Stimulated activated CD4-positive, alpha-beta T cell treated with anti-CD3 and anti-CD28 coated beads, Interleukin-15, amount 100 ng/mL, for 24 hours (primary cell): ENCODE data around the gene RPS6KC1.
"Not testable (repeated sequence)": the region's sequence is repeated elsewhere in the genome, so short reads cannot be mapped to it uniquely, and the experiment has no call there.

ENCODE experiments used
- DNase-seq: peaks from one replicate; pipeline ENCODE4 v3.0.0-alpha.2; 2020

The RPS6KC1 gene, protein sequence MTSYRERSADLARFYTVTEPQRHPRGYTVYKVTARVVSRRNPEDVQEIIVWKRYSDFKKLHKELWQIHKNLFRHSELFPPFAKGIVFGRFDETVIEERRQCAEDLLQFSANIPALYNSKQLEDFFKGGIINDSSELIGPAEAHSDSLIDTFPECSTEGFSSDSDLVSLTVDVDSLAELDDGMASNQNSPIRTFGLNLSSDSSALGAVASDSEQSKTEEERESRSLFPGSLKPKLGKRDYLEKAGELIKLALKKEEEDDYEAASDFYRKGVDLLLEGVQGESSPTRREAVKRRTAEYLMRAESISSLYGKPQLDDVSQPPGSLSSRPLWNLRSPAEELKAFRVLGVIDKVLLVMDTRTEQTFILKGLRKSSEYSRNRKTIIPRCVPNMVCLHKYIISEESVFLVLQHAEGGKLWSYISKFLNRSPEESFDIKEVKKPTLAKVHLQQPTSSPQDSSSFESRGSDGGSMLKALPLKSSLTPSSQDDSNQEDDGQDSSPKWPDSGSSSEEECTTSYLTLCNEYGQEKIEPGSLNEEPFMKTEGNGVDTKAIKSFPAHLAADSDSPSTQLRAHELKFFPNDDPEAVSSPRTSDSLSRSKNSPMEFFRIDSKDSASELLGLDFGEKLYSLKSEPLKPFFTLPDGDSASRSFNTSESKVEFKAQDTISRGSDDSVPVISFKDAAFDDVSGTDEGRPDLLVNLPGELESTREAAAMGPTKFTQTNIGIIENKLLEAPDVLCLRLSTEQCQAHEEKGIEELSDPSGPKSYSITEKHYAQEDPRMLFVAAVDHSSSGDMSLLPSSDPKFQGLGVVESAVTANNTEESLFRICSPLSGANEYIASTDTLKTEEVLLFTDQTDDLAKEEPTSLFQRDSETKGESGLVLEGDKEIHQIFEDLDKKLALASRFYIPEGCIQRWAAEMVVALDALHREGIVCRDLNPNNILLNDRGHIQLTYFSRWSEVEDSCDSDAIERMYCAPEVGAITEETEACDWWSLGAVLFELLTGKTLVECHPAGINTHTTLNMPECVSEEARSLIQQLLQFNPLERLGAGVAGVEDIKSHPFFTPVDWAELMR

DNA sequence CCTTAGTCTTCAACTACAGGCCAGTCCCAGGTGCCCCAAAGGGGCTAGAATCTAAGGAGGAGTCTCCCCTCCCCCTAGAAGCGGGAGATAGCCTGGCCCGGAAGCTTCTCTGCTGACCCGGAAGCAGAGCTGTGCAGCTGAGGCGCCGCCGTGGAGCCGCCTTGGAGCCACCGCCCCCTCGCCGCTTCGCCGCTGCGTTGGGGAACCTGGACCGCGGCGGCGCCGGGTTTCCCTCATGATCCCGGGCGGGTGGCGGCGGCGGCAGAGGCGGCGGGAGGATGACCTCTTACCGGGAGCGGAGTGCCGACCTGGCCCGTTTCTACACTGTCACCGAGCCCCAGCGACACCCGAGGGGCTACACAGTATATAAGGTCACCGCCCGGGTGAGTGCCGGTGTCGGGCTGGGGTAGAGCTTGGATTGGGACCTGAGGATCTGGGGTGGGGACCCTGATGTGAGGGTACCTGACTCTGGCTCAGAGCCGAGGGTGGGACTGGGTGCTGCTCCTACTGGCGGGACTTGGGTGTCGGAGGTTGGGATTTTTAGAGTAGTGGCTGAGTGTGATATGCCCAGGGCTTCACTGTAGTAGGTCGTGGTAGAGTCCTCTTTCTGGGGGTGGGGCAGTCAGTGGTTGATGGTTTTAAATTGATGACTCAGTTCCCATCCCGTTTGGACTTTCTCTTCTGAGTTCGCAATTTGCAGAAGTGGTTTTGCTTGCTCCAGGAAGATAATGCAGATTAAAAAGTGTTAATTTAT lies at the start of gene RPS6KC1:
Gene RPS6KC1, plus strand, starts transcription at position 115 of the 754 bp plus-strand sequence. Its CDS starts 164 bp downstream, at position 279.
- peak; percentile 91 for DNase-seq

DNA sequence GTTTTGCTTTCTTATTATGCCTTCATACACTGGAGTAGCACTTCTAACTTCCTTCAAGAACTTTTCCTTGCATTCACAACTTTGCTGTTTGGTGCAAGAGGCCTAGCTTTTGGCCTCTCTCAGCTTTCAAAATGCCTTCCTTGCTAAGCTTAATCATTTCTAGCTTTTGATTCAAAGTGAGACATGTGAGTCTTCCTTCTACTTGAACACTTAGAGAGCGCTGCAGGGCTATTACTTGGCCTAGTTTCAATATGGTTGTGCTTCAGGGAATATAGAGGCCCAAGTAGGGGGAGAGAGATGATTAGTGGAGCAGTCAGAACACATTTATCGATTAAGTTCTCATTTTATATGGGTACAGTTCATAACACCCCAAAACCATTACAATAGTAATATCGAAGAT lies 47.8 kb upstream of the RPS6KC1 start:
- peak; percentile 18 for DNase-seq

DNA sequence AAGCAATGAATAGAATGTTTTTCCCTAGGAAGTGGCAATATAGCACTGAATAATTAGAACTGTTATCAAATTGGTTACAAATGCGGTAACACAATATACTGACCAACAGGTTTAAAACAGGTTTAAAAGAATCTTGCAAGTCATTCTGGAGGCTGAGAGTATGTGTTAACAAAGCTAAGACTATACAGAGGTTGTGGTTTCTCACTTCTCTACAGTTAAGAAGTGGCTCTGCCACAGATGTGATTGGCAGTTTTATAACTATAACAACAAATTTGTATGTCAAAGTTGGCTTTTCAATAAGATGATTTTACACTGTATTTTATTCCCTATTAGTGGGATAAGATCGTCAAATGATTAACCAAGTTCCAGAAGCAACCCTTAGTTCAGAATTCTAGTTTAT lies 42.5 kb upstream of the RPS6KC1 start:
- no peak for DNase-seq

DNA sequence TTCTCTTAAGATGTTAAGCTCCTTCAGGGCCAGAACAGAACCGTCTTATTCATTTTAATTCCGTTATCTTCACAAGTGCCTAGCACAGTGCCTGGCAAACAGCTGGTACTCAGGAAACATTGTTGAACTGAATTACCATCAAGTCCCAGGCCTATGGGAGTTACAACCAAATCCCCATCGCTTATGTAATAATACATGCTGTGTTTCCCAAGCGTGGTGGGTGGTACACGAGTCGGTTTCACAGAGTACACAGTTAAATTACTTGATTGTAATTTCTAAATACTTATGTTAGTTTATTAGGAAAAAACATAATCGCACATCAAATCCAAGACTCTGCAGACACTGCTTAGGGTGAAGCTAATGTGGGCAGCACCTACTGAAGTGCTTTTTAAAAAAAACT lies 36.4 kb upstream of the RPS6KC1 start:
- DNase-seq = peak; percentile 14

DNA sequence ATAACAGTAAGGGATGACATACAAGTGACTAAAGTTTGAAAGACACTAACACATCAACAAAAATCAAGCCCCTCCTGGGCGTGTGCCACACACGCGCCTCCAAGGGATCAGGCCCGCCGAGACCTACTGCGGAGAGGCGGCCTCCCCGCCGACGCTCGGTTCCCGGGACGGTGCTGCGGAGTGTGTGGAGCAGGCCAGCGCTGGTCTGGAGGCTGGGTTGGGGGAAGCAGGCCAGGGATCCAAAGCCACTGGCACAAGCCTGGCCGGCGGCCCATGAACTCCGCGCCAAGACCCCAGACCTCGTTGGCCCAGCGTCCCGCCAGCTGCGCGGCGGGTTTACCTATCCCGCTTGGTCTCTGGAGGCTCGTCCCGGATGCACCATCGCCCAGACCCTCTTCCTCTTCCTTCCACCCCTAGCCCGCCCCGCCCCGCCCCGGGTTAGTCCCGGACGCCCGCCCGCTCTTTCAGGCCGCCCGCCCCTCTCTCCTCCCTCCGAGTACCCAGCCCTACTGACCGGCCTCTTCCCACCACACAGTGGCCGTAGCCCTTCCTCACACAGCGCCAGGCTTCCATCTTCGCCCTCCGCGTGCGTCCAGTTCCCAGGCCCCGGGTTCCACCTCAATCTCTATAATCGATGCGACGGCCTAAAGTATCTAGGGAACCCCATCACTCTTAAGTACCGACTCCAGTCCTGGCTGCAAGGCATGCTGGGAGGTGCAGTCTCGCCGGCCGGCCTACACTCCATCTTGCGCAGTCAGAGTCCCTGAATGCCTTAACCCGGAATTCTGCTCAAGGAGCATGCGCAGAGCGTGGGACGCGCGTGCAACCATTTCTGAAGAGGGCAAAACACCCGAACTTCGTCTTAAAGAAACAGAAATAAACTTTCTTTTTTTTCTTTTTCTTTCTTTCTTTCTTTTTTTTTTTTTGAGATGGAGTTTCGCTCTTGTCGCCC lies 35.7 kb upstream of the RPS6KC1 start, which contains the start of gene ANGEL2:
Gene ANGEL2, minus strand, starts transcription at position 769 of the 952 bp plus-strand sequence. Its CDS starts 196 bp downstream, at position 573.
- DNase-seq = peak; percentile 96

DNA sequence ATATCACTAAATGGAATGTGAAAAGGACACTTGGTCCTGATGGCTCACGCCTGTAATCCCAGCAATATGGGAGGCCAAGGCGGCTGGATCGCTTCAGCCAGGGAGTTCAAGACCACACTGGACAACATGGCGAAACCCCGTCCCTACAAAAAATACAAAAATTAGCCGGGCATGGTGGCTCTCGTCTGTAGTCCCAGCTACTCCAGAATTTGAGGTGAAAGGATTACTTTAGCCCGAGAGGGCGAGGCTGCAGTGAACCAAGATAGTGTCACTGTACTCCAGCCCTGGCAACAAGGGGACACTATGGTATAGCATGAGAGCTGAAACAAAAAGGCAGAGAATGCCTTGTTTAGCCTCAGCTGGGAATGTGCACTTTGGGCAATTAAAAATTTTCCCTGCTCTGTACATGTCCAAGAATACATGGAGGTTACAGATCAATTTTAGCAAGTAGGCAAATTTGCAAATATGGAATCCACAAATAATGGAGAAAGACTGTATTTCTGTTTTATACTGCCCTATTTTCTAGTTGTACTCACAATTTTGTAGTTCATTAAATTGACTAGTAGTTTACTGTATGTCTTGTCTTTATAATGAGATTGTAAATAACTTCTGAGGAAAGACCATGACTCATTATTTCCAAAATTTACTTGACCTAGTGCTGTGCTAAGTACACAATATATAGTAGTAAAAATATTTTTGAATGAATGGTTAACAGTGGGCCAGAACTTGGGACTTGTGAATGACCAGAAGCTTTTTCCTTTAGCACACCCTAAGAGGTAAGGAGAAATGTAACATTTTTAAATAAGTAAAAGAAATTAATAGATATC lies 33.4 kb upstream of the RPS6KC1 start:
- no peak for DNase-seq

DNA sequence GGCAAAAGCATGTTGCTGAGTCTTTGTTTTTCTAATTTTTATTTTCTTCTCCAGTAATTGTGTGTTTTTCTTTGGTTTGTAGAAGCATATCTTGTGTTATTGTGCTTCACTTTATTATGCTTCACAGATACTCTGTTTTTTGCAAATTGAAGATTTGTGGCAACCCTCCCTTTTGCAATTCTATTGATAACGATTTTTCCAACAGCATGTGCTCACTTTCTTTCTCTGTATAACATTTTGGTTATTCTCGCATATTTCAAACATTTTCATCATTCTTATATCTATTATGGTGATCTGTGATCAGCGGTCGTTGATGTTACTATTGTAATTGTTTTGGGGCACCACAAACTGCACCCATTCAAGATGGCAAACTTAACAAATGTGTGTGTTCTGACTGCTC lies 31.6 kb upstream of the RPS6KC1 start:
- DNase-seq = no peak

DNA sequence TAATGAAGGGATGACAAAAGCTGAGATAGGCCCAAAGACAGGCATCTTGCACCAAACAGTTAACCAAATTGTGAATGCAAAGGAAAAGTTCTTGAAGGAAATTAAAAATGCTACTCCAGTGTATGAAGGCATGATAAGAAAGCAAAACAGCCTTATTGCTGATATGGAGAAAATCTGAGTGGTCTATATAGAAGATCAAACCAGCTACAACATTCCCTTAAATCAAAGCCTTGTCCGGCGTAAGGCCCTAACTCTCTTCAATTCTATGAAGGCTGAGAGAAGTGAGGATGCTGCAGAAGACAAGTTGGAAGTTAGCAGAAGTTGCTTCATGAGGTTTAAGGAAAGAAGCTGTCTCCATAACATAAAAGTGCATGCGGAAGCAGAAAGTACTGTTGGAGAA lies 31.0 kb upstream of the RPS6KC1 start:
- no peak for DNase-seq

DNA sequence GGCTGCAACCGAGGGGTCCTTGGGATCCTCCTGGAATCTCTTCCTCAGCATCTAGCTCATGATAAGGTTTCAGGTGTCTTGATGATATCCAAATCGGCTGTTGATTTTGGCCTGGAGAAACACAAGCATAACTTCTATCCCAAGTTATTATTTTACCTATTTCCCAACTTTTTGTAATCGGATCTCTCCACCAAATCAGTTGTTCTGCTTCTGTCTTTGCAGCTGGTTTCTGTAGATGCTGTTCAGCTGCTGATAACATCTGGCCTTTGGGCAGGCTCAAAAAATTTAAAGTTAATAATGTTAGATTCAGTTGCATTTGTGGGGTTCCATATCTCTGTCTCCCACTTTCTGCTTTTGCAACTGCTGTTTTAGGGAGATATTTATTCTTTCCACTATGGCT lies 24.0 kb upstream of the RPS6KC1 start:
- not testable (repeated sequence) for DNase-seq

DNA sequence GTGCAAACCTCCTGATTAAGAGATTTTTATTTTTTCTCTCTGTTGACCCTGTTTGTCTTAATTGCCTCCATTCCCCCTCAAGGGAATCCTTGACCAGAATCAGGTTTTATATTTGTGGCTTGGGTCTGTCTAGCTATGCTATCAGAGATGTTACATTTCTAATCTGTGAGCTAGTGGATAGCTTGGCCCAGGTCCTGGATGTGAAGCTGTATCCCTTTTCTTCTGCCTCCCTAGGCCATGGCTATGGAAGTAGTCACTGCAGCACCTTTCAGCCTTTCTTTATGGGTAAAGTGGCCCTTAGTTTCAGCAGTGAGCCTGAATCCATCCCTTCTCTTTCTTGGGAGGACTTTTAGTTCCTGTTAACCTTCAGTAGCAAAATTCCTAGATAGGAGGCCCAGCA lies 18.4 kb upstream of the RPS6KC1 start:
- no peak for DNase-seq

DNA sequence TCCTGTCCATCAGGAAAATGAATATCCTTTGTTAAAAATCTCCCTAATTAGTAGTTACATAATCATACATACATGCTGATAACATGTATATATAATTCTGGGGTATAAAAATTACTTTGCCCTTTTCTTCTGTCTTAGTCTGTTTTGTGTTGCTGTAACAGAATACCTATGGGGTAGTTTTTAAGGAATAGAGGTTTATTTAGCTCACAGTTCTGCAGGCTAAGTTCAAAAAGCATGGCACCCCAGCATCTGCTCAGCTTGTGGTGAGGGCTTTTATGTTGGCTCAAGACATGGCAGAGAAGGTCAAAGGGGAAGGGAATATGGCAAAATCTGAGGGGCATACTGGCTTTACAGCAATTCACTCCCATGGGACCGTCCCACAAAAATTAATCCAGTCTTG lies 16.3 kb upstream of the RPS6KC1 start:
- no peak for DNase-seq

DNA sequence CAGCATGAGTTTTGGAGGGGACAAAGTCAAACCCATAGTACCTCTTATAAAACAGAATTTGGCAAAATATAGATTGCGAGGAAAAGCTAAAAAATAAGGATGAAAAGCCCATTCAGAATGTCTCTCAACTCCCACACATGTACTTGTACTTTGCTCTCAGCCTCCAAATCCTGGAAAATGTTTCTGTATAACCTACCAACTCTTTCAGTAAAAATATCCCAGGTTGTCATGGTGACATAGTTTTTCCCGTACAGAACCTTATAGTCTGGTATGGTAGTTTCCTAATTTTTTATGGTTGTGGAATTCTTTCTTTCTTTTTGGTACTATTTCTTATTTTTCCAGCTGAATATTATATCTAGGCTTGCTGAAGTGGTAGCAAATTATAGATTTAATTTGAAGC lies 15.5 kb upstream of the RPS6KC1 start:
- no peak for DNase-seq

DNA sequence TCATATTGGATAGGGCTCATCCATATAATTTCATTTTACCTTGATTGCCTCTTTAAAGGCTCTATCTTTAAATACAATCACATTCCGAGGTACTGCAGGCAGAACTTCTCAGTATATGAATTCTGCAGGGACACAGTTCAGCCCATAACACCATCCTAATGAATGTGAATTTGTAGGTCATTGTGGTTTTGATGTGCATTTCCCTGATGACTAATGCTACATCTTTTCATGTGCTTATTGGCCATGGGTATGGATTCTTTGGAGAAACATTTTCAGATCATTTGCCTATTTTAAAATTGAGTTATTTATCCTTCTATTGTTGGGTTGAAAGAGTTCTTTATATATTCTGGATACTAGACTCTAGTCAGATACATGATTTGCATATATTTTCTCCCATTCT lies 9.6 kb upstream of the RPS6KC1 start:
- no peak for DNase-seq

DNA sequence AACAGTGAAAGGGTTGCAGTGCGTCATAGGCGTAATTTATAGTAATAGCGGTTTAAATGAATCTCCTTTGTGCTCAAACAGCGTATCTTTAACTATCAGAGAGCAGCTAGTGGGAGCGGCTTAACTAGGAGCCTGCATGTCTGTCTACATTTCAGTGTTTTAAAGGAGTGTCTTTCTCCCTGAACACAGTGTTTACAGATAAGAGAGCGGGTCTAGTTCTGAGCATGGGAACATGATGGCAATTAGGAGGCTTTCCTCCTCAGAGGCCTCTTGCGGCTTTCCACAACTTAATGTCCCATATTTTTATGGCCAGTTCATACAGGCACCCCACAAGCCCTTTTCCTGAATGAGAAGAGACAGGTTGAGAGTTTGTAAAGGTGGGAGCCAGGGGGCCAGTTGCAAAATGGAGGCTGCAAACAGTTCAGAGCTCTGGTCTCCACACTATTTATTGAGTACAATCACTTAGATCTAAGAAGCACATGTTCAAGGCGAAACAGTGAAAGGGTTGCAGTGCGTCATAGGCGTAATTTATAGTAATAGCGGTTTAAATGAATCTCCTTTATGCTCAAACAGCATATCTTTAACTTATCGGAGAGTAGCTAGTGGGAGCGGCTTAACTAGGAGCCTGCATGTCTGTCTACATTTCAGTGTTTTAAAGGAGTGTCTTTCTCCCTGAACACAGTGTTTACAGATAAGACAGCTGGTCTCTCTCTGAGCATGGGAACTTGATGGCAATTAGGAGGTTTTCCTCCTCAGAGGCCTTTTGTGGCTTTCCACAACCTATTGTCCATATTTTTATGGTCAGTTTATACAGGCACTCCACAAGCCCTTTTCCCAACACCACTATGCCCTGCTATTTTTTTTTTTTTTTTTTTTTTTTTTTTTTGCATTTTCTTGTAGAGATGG lies 5.5 kb upstream of the RPS6KC1 start:
- not testable (repeated sequence) for DNase-seq

DNA sequence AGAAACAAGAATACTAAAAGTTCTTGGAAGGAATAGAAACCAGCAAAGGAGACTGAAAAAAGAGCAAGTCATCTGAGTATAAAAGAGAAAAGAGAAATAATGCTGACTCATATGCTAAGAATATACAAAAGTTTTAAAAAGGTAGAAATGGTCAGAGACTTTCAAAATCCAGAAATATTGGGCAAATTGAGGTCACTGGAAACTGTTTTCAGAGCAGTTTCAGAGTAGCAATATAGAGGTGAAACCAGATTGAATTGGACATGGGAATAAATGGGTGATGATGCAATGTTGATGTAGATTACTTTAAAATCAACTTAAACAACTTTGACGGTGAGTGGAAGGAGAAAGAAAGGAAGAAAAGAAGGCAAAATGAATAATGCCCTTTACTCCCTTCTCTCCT lies 1.8 kb upstream of the RPS6KC1 start:
- no peak for DNase-seq

DNA sequence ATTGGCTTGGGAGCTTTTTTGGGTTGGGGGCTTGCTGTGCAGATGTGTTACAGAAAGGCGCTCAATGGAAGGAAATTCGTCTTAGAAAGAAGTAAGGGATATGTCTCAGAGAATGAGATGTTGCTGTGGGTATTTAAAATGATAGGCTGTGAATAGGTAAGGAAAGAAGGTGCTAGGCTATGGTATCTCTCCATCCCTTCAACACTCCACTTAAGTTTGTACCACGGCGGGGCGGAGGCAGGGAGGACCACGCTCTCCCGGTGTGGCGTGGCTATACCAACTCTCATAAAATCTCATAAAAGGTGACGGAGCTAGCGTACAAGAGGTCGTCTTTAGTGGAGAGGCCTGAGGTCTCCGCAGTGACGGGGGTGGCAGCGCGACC lies 305 bp upstream of the RPS6KC1 start:
- no peak for DNase-seq

DNA sequence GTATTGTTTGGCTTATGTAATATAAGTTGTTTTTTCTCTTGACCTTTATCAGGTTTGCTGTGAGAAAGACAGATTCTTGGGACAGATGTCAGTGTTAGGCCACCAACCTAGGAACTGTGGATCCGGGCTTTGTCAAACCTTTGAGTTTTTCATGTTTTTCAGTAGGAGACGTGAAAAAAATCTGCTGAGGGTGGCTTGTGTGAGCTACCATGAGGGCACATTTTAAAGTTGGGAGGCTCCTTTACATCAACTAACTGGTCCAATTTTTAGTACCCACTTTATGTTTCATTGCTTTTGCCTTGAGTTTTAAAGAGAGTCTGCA lies 801 bp downstream of the RPS6KC1 start:
- no peak for DNase-seq

DNA sequence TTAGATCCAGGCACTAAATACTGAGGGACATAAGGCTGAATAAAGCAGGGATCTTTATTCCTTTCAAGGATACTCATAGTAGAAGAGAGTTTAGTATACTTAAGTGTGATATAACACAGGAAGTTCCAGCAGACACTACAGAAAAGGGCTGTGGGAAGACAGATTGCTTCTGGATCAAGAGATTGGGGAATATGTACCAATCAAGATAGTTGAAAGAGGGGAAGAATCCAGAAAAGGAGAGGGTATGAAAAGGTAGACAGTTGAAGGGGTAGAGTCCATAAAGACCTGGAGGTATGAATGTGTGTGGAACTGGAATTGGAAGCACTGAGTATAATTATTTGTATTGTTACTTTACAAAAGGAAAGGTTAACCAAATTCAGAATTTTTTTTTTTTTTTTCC lies 2.4 kb downstream of the RPS6KC1 start:
- DNase-seq = no peak

DNA sequence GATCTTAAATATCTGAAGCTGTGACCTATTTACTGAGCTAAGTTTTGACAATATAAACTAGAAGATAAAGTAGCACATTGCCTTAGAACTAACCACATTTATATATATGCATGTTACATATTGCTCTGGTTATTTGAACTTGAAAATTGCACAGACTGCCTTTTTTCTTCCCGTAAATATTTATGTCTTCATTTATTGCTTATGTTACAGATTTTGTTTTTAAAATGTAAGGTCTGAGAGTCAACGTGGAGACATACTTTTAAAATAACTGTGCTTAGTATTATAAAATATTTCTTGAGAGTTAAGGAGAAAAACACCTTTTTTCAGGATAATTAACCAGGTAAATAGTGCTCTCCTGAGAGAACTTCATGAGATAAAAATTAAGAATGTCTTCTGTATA lies 3.1 kb downstream of the RPS6KC1 start:
- no peak for DNase-seq
